ENCODE measurements around the gene RASSF3.

DNA sequence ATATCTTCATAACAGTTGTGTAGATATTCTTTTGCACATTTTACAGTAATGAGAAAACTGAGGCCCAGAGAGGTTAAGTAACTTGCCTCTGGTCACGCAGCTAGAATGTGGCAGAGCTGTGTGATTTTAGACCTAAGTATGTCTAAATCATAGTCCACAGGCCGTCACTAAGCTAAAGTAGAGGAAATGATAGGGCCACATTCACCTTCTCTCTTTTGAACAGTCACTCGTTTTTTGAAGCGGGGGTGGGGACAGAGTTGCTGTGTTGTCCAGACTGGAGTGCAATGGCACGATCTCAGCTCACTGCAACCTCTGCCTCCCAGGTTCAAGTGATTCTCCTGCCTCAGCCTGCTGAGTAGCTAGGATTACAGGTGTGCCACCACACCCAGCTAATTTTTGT is 68.5 kb downstream of the RASSF3 start:
- TF ChIP-seq, protein P1, sequence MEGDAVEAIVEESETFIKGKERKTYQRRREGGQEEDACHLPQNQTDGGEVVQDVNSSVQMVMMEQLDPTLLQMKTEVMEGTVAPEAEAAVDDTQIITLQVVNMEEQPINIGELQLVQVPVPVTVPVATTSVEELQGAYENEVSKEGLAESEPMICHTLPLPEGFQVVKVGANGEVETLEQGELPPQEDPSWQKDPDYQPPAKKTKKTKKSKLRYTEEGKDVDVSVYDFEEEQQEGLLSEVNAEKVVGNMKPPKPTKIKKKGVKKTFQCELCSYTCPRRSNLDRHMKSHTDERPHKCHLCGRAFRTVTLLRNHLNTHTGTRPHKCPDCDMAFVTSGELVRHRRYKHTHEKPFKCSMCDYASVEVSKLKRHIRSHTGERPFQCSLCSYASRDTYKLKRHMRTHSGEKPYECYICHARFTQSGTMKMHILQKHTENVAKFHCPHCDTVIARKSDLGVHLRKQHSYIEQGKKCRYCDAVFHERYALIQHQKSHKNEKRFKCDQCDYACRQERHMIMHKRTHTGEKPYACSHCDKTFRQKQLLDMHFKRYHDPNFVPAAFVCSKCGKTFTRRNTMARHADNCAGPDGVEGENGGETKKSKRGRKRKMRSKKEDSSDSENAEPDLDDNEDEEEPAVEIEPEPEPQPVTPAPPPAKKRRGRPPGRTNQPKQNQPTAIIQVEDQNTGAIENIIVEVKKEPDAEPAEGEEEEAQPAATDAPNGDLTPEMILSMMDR (IDR thresholded peaks at IDR 0.05; ENCODE audit: low read depth, low read length): no peak
- no peak for TF ChIP-seq EZH2phosphoT487 (IDR thresholded peaks at IDR 0.05; ENCODE audit: low read depth)

All from OCI-LY3 (cell line).